ENCODE data around the gene SEPTIN10.

DNA sequence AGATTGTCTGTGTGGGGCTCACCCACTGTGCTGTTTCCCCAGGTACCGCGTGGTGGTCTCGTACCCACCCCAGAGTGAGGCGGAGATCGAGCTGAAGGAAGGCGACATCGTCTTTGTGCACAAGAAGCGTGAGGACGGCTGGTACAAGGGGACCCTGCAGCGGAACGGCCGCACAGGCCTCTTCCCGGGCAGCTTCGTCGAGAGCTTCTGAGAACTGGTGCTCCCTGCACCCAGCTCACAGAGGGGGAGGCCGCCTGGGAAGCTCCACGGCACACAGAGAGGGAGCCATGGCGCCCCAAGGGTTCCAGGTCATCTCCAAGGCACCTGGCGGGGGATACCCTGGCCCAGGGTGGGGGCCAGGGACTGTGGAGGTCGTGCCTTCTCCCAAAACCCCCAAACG, 112.3 kb downstream of the SEPTIN10 start:
- TF ChIP-seq POLR2A (IDR thresholded peaks at IDR 0.05) = no peak
- TF ChIP-seq, protein P1, sequence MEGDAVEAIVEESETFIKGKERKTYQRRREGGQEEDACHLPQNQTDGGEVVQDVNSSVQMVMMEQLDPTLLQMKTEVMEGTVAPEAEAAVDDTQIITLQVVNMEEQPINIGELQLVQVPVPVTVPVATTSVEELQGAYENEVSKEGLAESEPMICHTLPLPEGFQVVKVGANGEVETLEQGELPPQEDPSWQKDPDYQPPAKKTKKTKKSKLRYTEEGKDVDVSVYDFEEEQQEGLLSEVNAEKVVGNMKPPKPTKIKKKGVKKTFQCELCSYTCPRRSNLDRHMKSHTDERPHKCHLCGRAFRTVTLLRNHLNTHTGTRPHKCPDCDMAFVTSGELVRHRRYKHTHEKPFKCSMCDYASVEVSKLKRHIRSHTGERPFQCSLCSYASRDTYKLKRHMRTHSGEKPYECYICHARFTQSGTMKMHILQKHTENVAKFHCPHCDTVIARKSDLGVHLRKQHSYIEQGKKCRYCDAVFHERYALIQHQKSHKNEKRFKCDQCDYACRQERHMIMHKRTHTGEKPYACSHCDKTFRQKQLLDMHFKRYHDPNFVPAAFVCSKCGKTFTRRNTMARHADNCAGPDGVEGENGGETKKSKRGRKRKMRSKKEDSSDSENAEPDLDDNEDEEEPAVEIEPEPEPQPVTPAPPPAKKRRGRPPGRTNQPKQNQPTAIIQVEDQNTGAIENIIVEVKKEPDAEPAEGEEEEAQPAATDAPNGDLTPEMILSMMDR (IDR thresholded peaks at IDR 0.05) = no peak

All from body of pancreas (tissue), 4 donors.